Measurements from ENCODE around the gene URI1. TPM values are rescaled to one million over a fixed set of nuclear protein-coding genes. Genes with fewer than 3 reads are reported as not detected.

The URI1 gene
- total and polyA plus RNA-seq, 4 donors, result 72.7 to 91.7 (median 84.3) TPM

- no peak overlapping the region for H3K4me3 ChIP-seq (ENCODE audit: low read depth, low read length)
These were observed 64.2 kb downstream of the URI1 start for GRCh38 chr19:30006207-30006606.

GRCh38 chr19:30008169-30008568, 66.1 kb downstream of the URI1 start:
- Histone ChIP-seq H3K27ac (ENCODE audit: low read depth, low read length) (no peak overlapping the region), H3K9me3 (ENCODE audit: control insufficient read depth, insufficient read depth, low read length) (no peaks in the 10 kb centered on the region), H3K4me3 (ENCODE audit: low read depth, low read length) (no peak overlapping the region), H3K27me3 (ENCODE audit: control insufficient read depth, insufficient read depth, low read length) (no peaks in the 10 kb centered on the region), H3K4me1 (ENCODE audit: control insufficient read depth, insufficient read depth, low read length) (no peaks in the 10 kb centered on the region), H3K36me3 (ENCODE audit: control insufficient read depth, insufficient read depth, low read length) (peaks cover 4% of the 10 kb centered on the region)
- WGBS (ENCODE audit: insufficient coverage), result no CpG with 5 or more reads among the region's 2 CpGs
- DNase-seq (ENCODE audit: low read depth in 4 of 6, low spot score in 6 of 6), result no peak

More at GRCh38 chr19:30006207-30006606, 64.2 kb downstream of the URI1 start:
- Histone ChIP-seq H3K4me1 (ENCODE audit: control insufficient read depth, insufficient read depth, low read length) (no peaks in the 10 kb centered on the region), H3K9me3 (ENCODE audit: control insufficient read depth, insufficient read depth, low read length) (no peaks in the 10 kb centered on the region), H3K27me3 (ENCODE audit: control insufficient read depth, insufficient read depth, low read length) (no peaks in the 10 kb centered on the region), H3K27ac (ENCODE audit: low read depth, low read length) (no peak overlapping the region), H3K36me3 (ENCODE audit: control insufficient read depth, insufficient read depth, low read length) (peaks cover 3% of the 10 kb centered on the region)
- no CpG with 5 or more reads among the region's 4 CpGs for WGBS (ENCODE audit: insufficient coverage)
- no peak for DNase-seq (ENCODE audit: low read depth in 4 of 6, low spot score in 6 of 6)

- DNase-seq (ENCODE audit: low read depth in 4 of 6, low spot score in 6 of 6), result no peak
- 100% methylated on average over 1 of the region's 10 CpGs for WGBS (ENCODE audit: insufficient coverage)
- no peaks in the 10 kb centered on the region for H3K27me3 ChIP-seq (ENCODE audit: control insufficient read depth, insufficient read depth, low read length)
- H3K9me3 ChIP-seq (ENCODE audit: control insufficient read depth, insufficient read depth, low read length), result no peaks in the 10 kb centered on the region
- peaks cover 4% of the 10 kb centered on the region for H3K36me3 ChIP-seq (ENCODE audit: control insufficient read depth, insufficient read depth, low read length)
- H3K27ac ChIP-seq (ENCODE audit: low read depth, low read length), result no peak overlapping the region
- no peaks in the 10 kb centered on the region for H3K4me1 ChIP-seq (ENCODE audit: control insufficient read depth, insufficient read depth, low read length)
- H3K4me3 ChIP-seq (ENCODE audit: low read depth, low read length), result no peak overlapping the region
These were observed 67.0 kb downstream of the URI1 start for GRCh38 chr19:30009013-30009412.

GRCh38 chr19:30011051-30011578, 69.1 kb downstream of the URI1 start:
- no peak overlapping the region for H3K4me3 ChIP-seq (ENCODE audit: low read depth, low read length)
- WGBS (ENCODE audit: insufficient coverage), result 71% methylated on average over 6 of the region's 9 CpGs

GRCh38 chr19:30014770-30015169, 72.7 kb downstream of the URI1 start:
- Histone ChIP-seq H3K4me3 (ENCODE audit: low read depth, low read length) (no peak overlapping the region), H3K4me1 (ENCODE audit: control insufficient read depth, insufficient read depth, low read length) (no peaks in the 10 kb centered on the region), H3K27ac (ENCODE audit: low read depth, low read length) (no peak overlapping the region), H3K9me3 (ENCODE audit: control insufficient read depth, insufficient read depth, low read length) (no peaks in the 10 kb centered on the region), H3K27me3 (ENCODE audit: control insufficient read depth, insufficient read depth, low read length) (no peaks in the 10 kb centered on the region), H3K36me3 (ENCODE audit: control insufficient read depth, insufficient read depth, low read length) (peaks cover 4% of the 10 kb centered on the region)
- DNase-seq (ENCODE audit: low read depth in 4 of 6, low spot score in 6 of 6), result no peak
- WGBS (ENCODE audit: insufficient coverage), result no CpG with 5 or more reads among the region's 3 CpGs

More at GRCh38 chr19:30011051-30011578, 69.1 kb downstream of the URI1 start:
- Histone ChIP-seq H3K27ac (ENCODE audit: low read depth, low read length) (no peak overlapping the region), H3K9me3 (ENCODE audit: control insufficient read depth, insufficient read depth, low read length) (no peaks in the 10 kb centered on the region), H3K4me1 (ENCODE audit: control insufficient read depth, insufficient read depth, low read length) (no peaks in the 10 kb centered on the region), H3K36me3 (ENCODE audit: control insufficient read depth, insufficient read depth, low read length) (peaks cover 4% of the 10 kb centered on the region), H3K27me3 (ENCODE audit: control insufficient read depth, insufficient read depth, low read length) (no peaks in the 10 kb centered on the region)
- DNase-seq (ENCODE audit: low read depth in 4 of 6, low spot score in 6 of 6), result no peak

GRCh38 chr19:30017172-30017571, 75.1 kb downstream of the URI1 start:
- no peaks in the 10 kb centered on the region for H3K36me3 ChIP-seq (ENCODE audit: control insufficient read depth, insufficient read depth, low read length)
- no peaks in the 10 kb centered on the region for H3K9me3 ChIP-seq (ENCODE audit: control insufficient read depth, insufficient read depth, low read length)
- H3K4me1 ChIP-seq (ENCODE audit: control insufficient read depth, insufficient read depth, low read length), result no peaks in the 10 kb centered on the region
- H3K27ac ChIP-seq (ENCODE audit: low read depth, low read length), result no peak overlapping the region
- no peak overlapping the region for H3K4me3 ChIP-seq (ENCODE audit: low read depth, low read length)
- H3K27me3 ChIP-seq (ENCODE audit: control insufficient read depth, insufficient read depth, low read length), result no peaks in the 10 kb centered on the region
- no peak for DNase-seq (ENCODE audit: low read depth in 4 of 6, low spot score in 6 of 6)

GRCh38 chr19:30020189-30020588, 78.2 kb downstream of the URI1 start:
- Histone ChIP-seq H3K4me3 (ENCODE audit: low read depth, low read length) (no peak overlapping the region), H3K36me3 (ENCODE audit: control insufficient read depth, insufficient read depth, low read length) (no peaks in the 10 kb centered on the region), H3K27ac (ENCODE audit: low read depth, low read length) (no peak overlapping the region), H3K9me3 (ENCODE audit: control insufficient read depth, insufficient read depth, low read length) (no peaks in the 10 kb centered on the region), H3K27me3 (ENCODE audit: control insufficient read depth, insufficient read depth, low read length) (no peaks in the 10 kb centered on the region), H3K4me1 (ENCODE audit: control insufficient read depth, insufficient read depth, low read length) (no peaks in the 10 kb centered on the region)
- DNase-seq (ENCODE audit: low read depth in 4 of 6, low spot score in 6 of 6), result no peak
- WGBS (ENCODE audit: insufficient coverage), result no CpG with 5 or more reads among the region's 1 CpG

GRCh38 chr19:30022659-30023058, 80.6 kb downstream of the URI1 start:
- no peak overlapping the region for H3K27ac ChIP-seq (ENCODE audit: low read depth, low read length)
- H3K4me1 ChIP-seq (ENCODE audit: control insufficient read depth, insufficient read depth, low read length), result no peaks in the 10 kb centered on the region
- no peak for DNase-seq (ENCODE audit: low read depth in 4 of 6, low spot score in 6 of 6)
- no peaks in the 10 kb centered on the region for H3K9me3 ChIP-seq (ENCODE audit: control insufficient read depth, insufficient read depth, low read length)
- no peaks in the 10 kb centered on the region for H3K27me3 ChIP-seq (ENCODE audit: control insufficient read depth, insufficient read depth, low read length)
- WGBS (ENCODE audit: insufficient coverage), result no CpG with 5 or more reads among the region's 1 CpG
- no peaks in the 10 kb centered on the region for H3K36me3 ChIP-seq (ENCODE audit: control insufficient read depth, insufficient read depth, low read length)
- H3K4me3 ChIP-seq (ENCODE audit: low read depth, low read length), result no peak overlapping the region

GRCh38 chr19:30023330-30023729, 81.3 kb downstream of the URI1 start:
- Histone ChIP-seq H3K9me3 (ENCODE audit: control insufficient read depth, insufficient read depth, low read length) (no peaks in the 10 kb centered on the region), H3K4me1 (ENCODE audit: control insufficient read depth, insufficient read depth, low read length) (no peaks in the 10 kb centered on the region), H3K36me3 (ENCODE audit: control insufficient read depth, insufficient read depth, low read length) (no peaks in the 10 kb centered on the region), H3K27me3 (ENCODE audit: control insufficient read depth, insufficient read depth, low read length) (no peaks in the 10 kb centered on the region), H3K27ac (ENCODE audit: low read depth, low read length) (no peak overlapping the region), H3K4me3 (ENCODE audit: low read depth, low read length) (no peak overlapping the region)
- no peak for DNase-seq (ENCODE audit: low read depth in 4 of 6, low spot score in 6 of 6)

- Histone ChIP-seq H3K27me3 (ENCODE audit: control insufficient read depth, insufficient read depth, low read length) (no peaks in the 10 kb centered on the region), H3K4me1 (ENCODE audit: control insufficient read depth, insufficient read depth, low read length) (no peaks in the 10 kb centered on the region), H3K4me3 (ENCODE audit: low read depth, low read length) (no peak overlapping the region), H3K27ac (ENCODE audit: low read depth, low read length) (no peak overlapping the region), H3K36me3 (ENCODE audit: control insufficient read depth, insufficient read depth, low read length) (no peaks in the 10 kb centered on the region), H3K9me3 (ENCODE audit: control insufficient read depth, insufficient read depth, low read length) (peaks cover 1% of the 10 kb centered on the region)
- DNase-seq (ENCODE audit: low read depth in 4 of 6, low spot score in 6 of 6), result no peak
These were observed 82.1 kb downstream of the URI1 start for GRCh38 chr19:30024091-30024490.

Measured in spinal cord (tissue), 10 donors.